CD14-positive monocyte (primary cell): ENCODE results near the gene BRI3. TPM values are rescaled to one million over a fixed set of nuclear protein-coding genes. Genes with fewer than 3 reads are reported as not detected.

Experiments used
- DNase-seq, 3 donors: peaks; one replicate each; pipeline ENCODE4 v3.0.0-alpha.2; 2011 to 2022
- H2AFZ ChIP-seq: 2 replicates; pipeline ENCODE4 v1.6.0; 2012; ENCODE audit warnings: mild to moderate bottlenecking, low read depth, low read length, inconsistent platforms; ENCODE audit not compliant: insufficient read depth, poor library complexity, severe bottlenecking
- H3K27ac ChIP-seq, 2 donors: 1 replicate in 1 of 2; 2 replicates in 1 of 2; pipeline ENCODE4 v1.5.1; 2012 to 2013; ENCODE audit warnings: low read length in 2 of 2, control low read depth in 1 of 2, inconsistent platforms in 1 of 2, low read depth in 1 of 2, mild to moderate bottlenecking in 1 of 2
- H3K27me3 ChIP-seq, 2 donors: one replicate each; pipeline versions ENCODE4 v1.6.0 to v1.6.1; 2011 to 2013; ENCODE audit warnings: low read length in 2 of 2; ENCODE audit not compliant: control insufficient read depth in 2 of 2, insufficient read depth in 2 of 2
- H3K36me3 ChIP-seq, 2 donors: replicated peaks in 1 of 2; 1 replicate in 1 of 2; 2 replicates in 1 of 2; pipeline versions ENCODE4 v1.5.1 to v1.6.1; 2012 to 2013; ENCODE audit warnings: low read length in 2 of 2, control low read depth in 1 of 2, inconsistent platforms in 1 of 2, mild to moderate bottlenecking in 1 of 2; ENCODE audit not compliant: insufficient read depth in 2 of 2, control insufficient read depth in 1 of 2
- H3K4me1 ChIP-seq, 2 donors: 1 replicate in 1 of 2; 2 replicates in 1 of 2; pipeline versions ENCODE4 v1.5.1 to v1.6.1; 2012 to 2013; ENCODE audit warnings: low read length in 2 of 2, control low read depth in 1 of 2, inconsistent platforms in 1 of 2, mild to moderate bottlenecking in 1 of 2, moderate library complexity in 1 of 2; ENCODE audit not compliant: insufficient read depth in 2 of 2, control insufficient read depth in 1 of 2
- H3K4me2 ChIP-seq: replicated peaks from 2 replicates; pipeline ENCODE3; 2012; ENCODE audit warnings: low read length, moderate library complexity, mild to moderate bottlenecking; ENCODE audit not compliant: poor library complexity, severe bottlenecking; ENCODE audit errors: extremely low read depth
- H3K4me3 ChIP-seq, 3 experiments: fragments of 200-600 bp in 1 of 3; sonication (generic) in 1 of 3; replicated peaks in 1 of 3; 1 replicate in 2 of 3; 2 replicates in 1 of 3; pipeline ENCODE4 v1.5.1; 2011 to 2013; ENCODE audit warnings: low read length in 3 of 3, mild to moderate bottlenecking in 3 of 3, control low read depth in 2 of 3, low read depth in 2 of 3, inconsistent platforms in 1 of 3, moderate library complexity in 1 of 3
- H3K79me2 ChIP-seq: 2 replicates; pipeline ENCODE4 v1.6.0; 2012; ENCODE audit warnings: mild to moderate bottlenecking, control low read depth, inconsistent platforms, low read length, moderate library complexity; ENCODE audit not compliant: insufficient read depth
- H3K9ac ChIP-seq: 2 replicates; pipeline ENCODE4 v1.6.0; 2017; ENCODE audit warnings: low read length, mild to moderate bottlenecking; ENCODE audit not compliant: insufficient read depth, poor library complexity, severe bottlenecking
- H3K9me3 ChIP-seq, 2 donors: replicated peaks in 1 of 2; 1 replicate in 1 of 2; 2 replicates in 1 of 2; pipeline versions ENCODE4 v1.5.1 to v1.6.1; 2012 to 2013; ENCODE audit warnings: low read length in 2 of 2, control low read depth in 1 of 2; ENCODE audit not compliant: control insufficient read depth in 1 of 2, insufficient read depth in 1 of 2
- H4K20me1 ChIP-seq: 2 replicates; pipeline ENCODE4 v1.6.0; 2012; ENCODE audit warnings: mild to moderate bottlenecking, low read length, control low read depth, moderate library complexity; ENCODE audit not compliant: insufficient read depth
- H3K27ac Mint-ChIP-seq, 7 donors: one replicate each; pipeline ENCODE4 v1.8.0; 2020; ENCODE audit warnings: mild to moderate bottlenecking in 7 of 7, mixed read lengths in 7 of 7, moderate library complexity in 6 of 7, inconsistent platforms in 2 of 7
- H3K27me3 Mint-ChIP-seq, 3 donors: one replicate each; pipeline ENCODE4 v1.8.0; 2021 to 2022; ENCODE audit warnings: low read depth in 3 of 3, mild to moderate bottlenecking in 3 of 3, mixed read lengths in 3 of 3, moderate library complexity in 3 of 3, inconsistent platforms in 1 of 3
- H3K36me3 Mint-ChIP-seq, 2 donors: one replicate each; pipeline ENCODE4 v1.8.0; 2020; ENCODE audit warnings: mixed read lengths in 2 of 2, inconsistent platforms in 1 of 2, mild to moderate bottlenecking in 1 of 2
- H3K4me1 Mint-ChIP-seq: one replicate; pipeline ENCODE4 v1.8.0; 2020; ENCODE audit warnings: mild to moderate bottlenecking, mixed read lengths
- H3K4me3 Mint-ChIP-seq, 2 donors: one replicate each; pipeline ENCODE4 v1.8.0; 2020; ENCODE audit warnings: mild to moderate bottlenecking in 2 of 2, mixed read lengths in 2 of 2, moderate library complexity in 1 of 2
- H3K9me3 Mint-ChIP-seq, 7 donors: one replicate each; pipeline ENCODE4 v1.8.0; 2020 to 2022; ENCODE audit warnings: mixed read lengths in 7 of 7, mild to moderate bottlenecking in 6 of 7, moderate library complexity in 6 of 7, inconsistent platforms in 2 of 7
- WGBS: methylation state at CpG from one replicate; pipeline ENCODE4 v1.1.5; 2013; ENCODE audit warnings: missing lambda C conversion rate; ENCODE audit not compliant: insufficient coverage; 5-methylcytosine and 5-hydroxymethylcytosine counted together
- intact Hi-C, 2 donors: fragments of 100-400 bp; cut with micrococcal nuclease; formaldehyde crosslinking; loops; one replicate each; pipeline versions ENCODE4 v1.15.0 to v1.15.1; 2023
- polyA plus RNA-seq, 3 donors: library from polyadenylated mRNA; depleted of rRNA in 1 of 3; unstranded in 2 of 3; stranded (reverse) in 1 of 3; fragments of 300-500 nt in 2 of 3; fragments of >200 nt in 1 of 3; fragmentation: Illumina TruSeq in 2 of 3; gene quantifications; 1 replicate in 2 of 3; 2 replicates in 1 of 3; pipeline ENCODE4 v1.2.3, GENCODE V29; 2012 to 2021
- TF ChIP-seq, protein P1 (sequence below): fragments of 200-600 bp; IDR thresholded peaks from one replicate; pipeline ENCODE4 v1.8.0; 2022; ENCODE audit warnings: antibody characterized with exemption, mild to moderate bottlenecking

The BRI3 gene
- polyA plus RNA-seq, 3 donors = 120 to 273 (median 149) TPM

- no peak for DNase-seq
- H3K36me3 Mint-ChIP-seq = peaks cover 13 to 19% of the 10 kb centered on the region in 2 donors
- no peaks in the 10 kb centered on the region for H3K9me3 Mint-ChIP-seq
- H3K27me3 ChIP-seq = no peaks in the 10 kb centered on the region
- intact Hi-C loops = no loop called here
- H3K79me2 ChIP-seq = peaks cover 21% of the 10 kb centered on the region
- H3K9ac ChIP-seq = no peak overlapping the region
- H3K27ac ChIP-seq = no peak overlapping the region
- peaks cover 12% of the 10 kb centered on the region for H4K20me1 ChIP-seq
- no peak overlapping the region for H3K4me3 ChIP-seq
- TF ChIP-seq, protein P1, sequence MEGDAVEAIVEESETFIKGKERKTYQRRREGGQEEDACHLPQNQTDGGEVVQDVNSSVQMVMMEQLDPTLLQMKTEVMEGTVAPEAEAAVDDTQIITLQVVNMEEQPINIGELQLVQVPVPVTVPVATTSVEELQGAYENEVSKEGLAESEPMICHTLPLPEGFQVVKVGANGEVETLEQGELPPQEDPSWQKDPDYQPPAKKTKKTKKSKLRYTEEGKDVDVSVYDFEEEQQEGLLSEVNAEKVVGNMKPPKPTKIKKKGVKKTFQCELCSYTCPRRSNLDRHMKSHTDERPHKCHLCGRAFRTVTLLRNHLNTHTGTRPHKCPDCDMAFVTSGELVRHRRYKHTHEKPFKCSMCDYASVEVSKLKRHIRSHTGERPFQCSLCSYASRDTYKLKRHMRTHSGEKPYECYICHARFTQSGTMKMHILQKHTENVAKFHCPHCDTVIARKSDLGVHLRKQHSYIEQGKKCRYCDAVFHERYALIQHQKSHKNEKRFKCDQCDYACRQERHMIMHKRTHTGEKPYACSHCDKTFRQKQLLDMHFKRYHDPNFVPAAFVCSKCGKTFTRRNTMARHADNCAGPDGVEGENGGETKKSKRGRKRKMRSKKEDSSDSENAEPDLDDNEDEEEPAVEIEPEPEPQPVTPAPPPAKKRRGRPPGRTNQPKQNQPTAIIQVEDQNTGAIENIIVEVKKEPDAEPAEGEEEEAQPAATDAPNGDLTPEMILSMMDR = no peak
- no peak overlapping the region for H2AFZ ChIP-seq
- no peaks in the 10 kb centered on the region for H3K9me3 ChIP-seq
- no peaks in the 10 kb centered on the region for H3K36me3 ChIP-seq
- peaks cover 46 to 59% of the 10 kb centered on the region in 2 donors for H3K4me1 ChIP-seq
- WGBS = 97% methylated on average over 3 of the region's 5 CpGs
- peak overlapping the region in 1 of 7 donors; percentile 28 for H3K27ac Mint-ChIP-seq
- H3K27me3 Mint-ChIP-seq = peaks cover 0 to 2% (median 0%) of the 10 kb centered on the region in 3 donors
- no peak overlapping the region for H3K4me3 Mint-ChIP-seq
- no peak overlapping the region for H3K4me2 ChIP-seq
- peaks cover 48% of the 10 kb centered on the region for H3K4me1 Mint-ChIP-seq
These were observed 3.1 kb upstream of the BRI3 start for GRCh38 chr7:98278408-98278807.

DNA sequence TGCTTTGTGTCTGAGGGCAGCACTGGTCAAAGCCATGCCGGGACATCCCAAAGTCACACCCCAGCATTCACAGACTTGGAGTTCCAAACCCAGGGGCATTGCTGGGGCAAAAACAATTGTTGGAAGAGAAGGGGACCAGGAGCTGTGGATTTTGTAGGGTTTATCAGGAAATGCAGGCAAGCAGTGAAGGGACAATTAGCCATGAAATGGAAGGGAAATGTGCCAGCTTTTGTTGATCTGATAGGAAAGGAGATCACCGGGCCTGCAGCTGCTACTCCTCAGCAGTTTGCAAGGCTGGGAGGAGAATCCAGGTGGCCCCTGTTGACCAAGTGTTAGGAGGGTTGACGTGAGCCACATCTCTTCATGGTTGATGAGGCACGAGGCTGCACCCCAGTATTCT lies 2.5 kb upstream of the BRI3 start:
- H3K27ac Mint-ChIP-seq = peak overlapping the region in 1 of 7 donors; percentile 31
- Histone ChIP-seq H3K9ac (no peak overlapping the region), H3K4me1 (peaks cover 46 to 59% of the 10 kb centered on the region in 2 donors), H3K79me2 (peaks cover 27% of the 10 kb centered on the region), H3K36me3 (no peaks in the 10 kb centered on the region), H3K4me3 (no peak overlapping the region), H3K27me3 (no peaks in the 10 kb centered on the region), H3K4me2 (no peak overlapping the region), H3K9me3 (no peaks in the 10 kb centered on the region), H3K27ac (no peak overlapping the region), H2AFZ (no peak overlapping the region), H4K20me1 (peaks cover 17% of the 10 kb centered on the region)
- intact Hi-C loops = no loop called here
- H3K9me3 Mint-ChIP-seq = no peaks in the 10 kb centered on the region
- H3K4me1 Mint-ChIP-seq = peaks cover 45% of the 10 kb centered on the region
- DNase-seq = no peak
- TF ChIP-seq, protein P1 = no peak
- peaks cover 0 to 2% (median 0%) of the 10 kb centered on the region in 3 donors for H3K27me3 Mint-ChIP-seq
- H3K36me3 Mint-ChIP-seq = peaks cover 14 to 24% of the 10 kb centered on the region in 2 donors
- H3K4me3 Mint-ChIP-seq = no peak overlapping the region
- WGBS = 100% methylated on average over 3 of the region's 4 CpGs
